Right lobe of liver (tissue), 6 donors: ENCODE measurements around the gene TPRX1. TPM values are rescaled to one million over a fixed set of nuclear protein-coding genes. Genes with fewer than 3 reads are reported as not detected.

Experiments used
- ATAC-seq, 4 donors: fragments of 200-7000 bp; cut with Tn5 transposase; one replicate each; pipeline ENCODE4 v1.9.1; 2020; ENCODE audit warnings: mild to moderate bottlenecking in 4 of 4, moderate library complexity in 4 of 4
- DNase-seq, 3 donors: peaks; one replicate each; pipeline ENCODE4 v3.0.0-alpha.2; 2020
- H3K27ac ChIP-seq, 3 donors: fragments of 200-600 bp; one replicate each; pipeline ENCODE4 v1.8.0; 2022
- H3K27me3 ChIP-seq, 2 donors: fragments of 200-600 bp; one replicate each; pipeline ENCODE4 v1.8.0; 2022
- H3K36me3 ChIP-seq, 4 donors: fragments of 200-600 bp; sonication (generic) in 1 of 4; one replicate each; pipeline versions ENCODE4 v1.5.1 to v1.8.0; 2017 to 2022; ENCODE audit warnings: control low read depth in 1 of 4
- H3K4me1 ChIP-seq, 4 donors: fragments of 200-600 bp; sonication (generic) in 1 of 4; one replicate each; pipeline versions ENCODE4 v1.5.1 to v1.8.0; 2017 to 2022; ENCODE audit warnings: control low read depth in 1 of 4
- H3K4me3 ChIP-seq, 3 donors: fragments of 200-600 bp; one replicate each; pipeline ENCODE4 v1.8.0; 2022
- H3K9me3 ChIP-seq, 4 donors: fragments of 200-600 bp; sonication (generic) in 1 of 4; one replicate each; pipeline versions ENCODE4 v1.5.1 to v1.8.0; 2017 to 2022; ENCODE audit warnings: control low read depth in 1 of 4
- CTCF ChIP-seq, 4 donors: fragments of 200-600 bp in 3 of 4; fragments of 450-650 bp in 1 of 4; IDR thresholded peaks; one replicate each; pipeline versions ENCODE4 v1.5.1 to v1.8.0; 2016 to 2022; ENCODE audit warnings: antibody characterized with exemption in 4 of 4, mild to moderate bottlenecking in 2 of 4
- POLR2A ChIP-seq: fragments of 450-650 bp; IDR thresholded peaks from one replicate; pipeline ENCODE4 v1.6.1; 2017; ENCODE audit warnings: antibody characterized with exemption, mild to moderate bottlenecking
- WGBS: methylation state at CpG from one replicate; pipeline ENCODE4 v1.1.6; 2018; ENCODE audit warnings: low coverage, low lambda C conversion rate; ENCODE audit not compliant: insufficient coverage; ENCODE audit errors: missing lambda C conversion rate; 5-methylcytosine and 5-hydroxymethylcytosine counted together
- intact Hi-C, 2 donors: fragments of 100-400 bp; cut with DNase I; formaldehyde crosslinking; loops; one replicate each; pipeline versions ENCODE4 v1.11.2 to v1.14.1; 2022
- total RNA-seq, 6 experiments: library from RNA; depleted of rRNA in 2 of 6; stranded (reverse); fragments of >200 nt in 2 of 6; fragmentation: NEBNext Ultra II Directional in 3 of 6; extraction: Animal tissue kit (Norgen Biotek cat#: 25700) in 3 of 6; gene quantifications; one replicate each; pipeline versions ENCODE4 v1.1.0 to v1.2.4, GENCODE V29; 2016 to 2023
- donor health status: DM: no; HTN: yes; CAD: no.
- donor health status: DM: no; HTN: no; CAD: no.
- donor health status: DM: no; HTN: no; CAD: no.
- donor health status: DM: no; HTN: yes; CAD: no.
- donor health status: DM: no; HTN: yes; CAD: no.

TPRX1 gene
- total RNA-seq, 6 experiments from 2014 or later, result not detected

DNA sequence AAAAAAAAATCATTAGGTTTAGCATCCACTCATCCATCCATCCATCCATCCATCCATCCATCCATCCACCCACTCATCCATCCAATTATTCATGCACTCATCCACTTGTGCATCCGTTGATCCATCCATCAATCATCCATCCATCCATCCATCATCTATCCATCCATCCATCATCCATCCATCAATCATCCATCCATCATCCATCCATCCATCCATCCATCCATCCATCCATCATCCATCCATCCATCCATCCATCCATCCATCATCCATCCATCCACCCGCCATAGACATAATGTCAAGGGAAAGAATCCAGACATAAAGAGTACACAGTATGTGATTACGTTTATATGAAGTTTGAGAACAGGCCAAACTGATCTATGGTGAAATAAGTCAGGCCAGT lies 34.8 kb downstream of the TPRX1 start:
- TF ChIP-seq CTCF (IDR thresholded peaks at IDR 0.05), result no peak
- no peak for TF ChIP-seq POLR2A
- DNase-seq, result no peak
- intact Hi-C loops, result no loop called here
- Histone ChIP-seq H3K4me3 (no peak overlapping the region), H3K27me3 (no peaks in the 10 kb centered on the region), H3K9me3 (no peaks in the 10 kb centered on the region), H3K36me3 (no peaks in the 10 kb centered on the region), H3K27ac (no peak overlapping the region), H3K4me1 (no peaks in the 10 kb centered on the region)
- ATAC-seq, result no peak
- 83% methylated on average over 3 of the region's 3 CpGs for WGBS

- H3K27ac ChIP-seq, result no peak overlapping the region
- no peaks in the 10 kb centered on the region for H3K36me3 ChIP-seq
- no CpG with 5 or more reads among the region's 2 CpGs for WGBS
- no peaks in the 10 kb centered on the region for H3K4me1 ChIP-seq
- DNase-seq (no peak), ATAC-seq (no peak)
- intact Hi-C loops, result no loop called here
- TF ChIP-seq POLR2A (no peak), CTCF (IDR thresholded peaks at IDR 0.05) (no peak)
- H3K4me3 ChIP-seq, result no peak overlapping the region
- no peaks in the 10 kb centered on the region for H3K9me3 ChIP-seq
- no peaks in the 10 kb centered on the region for H3K27me3 ChIP-seq
Observed at GRCh38 chr19:47768604-47769003, 35.7 kb downstream of the TPRX1 start.

DNA sequence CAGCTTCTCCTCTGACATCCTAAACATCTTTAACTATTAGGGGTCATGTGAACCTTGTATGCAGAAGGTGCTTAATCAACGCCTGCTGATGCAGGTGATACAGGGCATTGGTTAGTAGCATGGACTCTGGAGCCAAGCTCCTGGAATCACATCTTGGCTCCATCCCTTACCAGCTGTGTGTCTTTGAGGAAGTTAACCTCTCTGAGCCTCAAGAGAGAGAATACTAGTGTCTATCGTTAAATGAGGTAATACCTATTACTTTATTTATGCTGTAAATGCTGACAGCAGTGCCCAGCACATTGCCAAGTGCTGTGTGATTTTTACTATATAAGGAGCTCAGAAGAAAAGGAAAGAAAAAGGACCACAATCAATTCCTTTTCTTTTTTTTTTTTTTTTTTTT lies 37.0 kb downstream of the TPRX1 start:
- ATAC-seq (no peak), DNase-seq (no peak)
- Histone ChIP-seq H3K4me3 (no peak overlapping the region), H3K9me3 (no peaks in the 10 kb centered on the region), H3K27ac (no peak overlapping the region), H3K36me3 (no peaks in the 10 kb centered on the region), H3K4me1 (no peaks in the 10 kb centered on the region), H3K27me3 (no peaks in the 10 kb centered on the region)
- 78% methylated on average over 1 of the region's 2 CpGs for WGBS
- intact Hi-C loops, result no loop called here
- TF ChIP-seq CTCF (IDR thresholded peaks at IDR 0.05) (no peak), POLR2A (no peak)

DNA sequence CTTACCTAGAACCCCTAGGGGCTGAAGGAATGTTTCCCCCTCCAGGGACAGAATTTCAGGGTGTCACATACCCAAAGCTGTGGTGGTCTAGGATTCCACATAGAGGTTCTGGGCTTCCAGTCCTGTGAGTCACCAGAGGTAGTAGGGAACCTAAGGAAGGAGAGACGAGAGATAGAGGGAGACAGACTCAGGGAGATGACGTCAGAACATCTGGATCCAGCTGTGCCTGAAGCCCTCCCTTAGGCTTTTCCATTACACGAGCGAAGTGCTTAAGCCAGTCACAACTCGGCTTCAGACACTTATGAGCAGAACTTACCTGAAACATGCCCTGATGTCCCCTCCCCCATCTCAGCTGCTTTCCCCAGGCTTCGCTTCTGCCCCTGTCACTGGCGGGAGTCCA lies 37.7 kb downstream of the TPRX1 start:
- ATAC-seq (no peak), DNase-seq (no peak)
- H3K36me3 ChIP-seq, result no peaks in the 10 kb centered on the region
- H3K4me1 ChIP-seq, result no peaks in the 10 kb centered on the region
- TF ChIP-seq POLR2A, result no peak
- no peak for TF ChIP-seq CTCF (IDR thresholded peaks at IDR 0.05)
- H3K27me3 ChIP-seq, result no peaks in the 10 kb centered on the region
- 87% methylated on average over 5 of the region's 7 CpGs for WGBS
- no peaks in the 10 kb centered on the region for H3K9me3 ChIP-seq
- intact Hi-C loops, result no loop called here
- no peak overlapping the region for H3K27ac ChIP-seq
- H3K4me3 ChIP-seq, result no peak overlapping the region

- H3K27ac ChIP-seq, result no peak overlapping the region
- no peaks in the 10 kb centered on the region for H3K27me3 ChIP-seq
- no CpG with 5 or more reads among the region's 7 CpGs for WGBS
- H3K9me3 ChIP-seq, result no peaks in the 10 kb centered on the region
- intact Hi-C loops, result no loop called here
- H3K4me1 ChIP-seq, result no peaks in the 10 kb centered on the region
- TF ChIP-seq CTCF (IDR thresholded peaks at IDR 0.05), result no peak
- no peak for TF ChIP-seq POLR2A
- H3K36me3 ChIP-seq, result no peaks in the 10 kb centered on the region
- H3K4me3 ChIP-seq, result no peak overlapping the region
- ATAC-seq, result no peak
- no peak for DNase-seq
Observed at GRCh38 chr19:47766359-47766620, 38.1 kb downstream of the TPRX1 start.
